HG03159 (cell line): ENCODE data around the gene WNT6.

ENCODE experiments used
- ATAC-seq: cut with Tn5 transposase; IDR thresholded peaks from one replicate; pipeline ENCODE4 v1.9.1; 2021; ENCODE audit warnings: mild to moderate bottlenecking, moderate library complexity; ENCODE audit not compliant: unreplicated experiment

Gene WNT6

DNA sequence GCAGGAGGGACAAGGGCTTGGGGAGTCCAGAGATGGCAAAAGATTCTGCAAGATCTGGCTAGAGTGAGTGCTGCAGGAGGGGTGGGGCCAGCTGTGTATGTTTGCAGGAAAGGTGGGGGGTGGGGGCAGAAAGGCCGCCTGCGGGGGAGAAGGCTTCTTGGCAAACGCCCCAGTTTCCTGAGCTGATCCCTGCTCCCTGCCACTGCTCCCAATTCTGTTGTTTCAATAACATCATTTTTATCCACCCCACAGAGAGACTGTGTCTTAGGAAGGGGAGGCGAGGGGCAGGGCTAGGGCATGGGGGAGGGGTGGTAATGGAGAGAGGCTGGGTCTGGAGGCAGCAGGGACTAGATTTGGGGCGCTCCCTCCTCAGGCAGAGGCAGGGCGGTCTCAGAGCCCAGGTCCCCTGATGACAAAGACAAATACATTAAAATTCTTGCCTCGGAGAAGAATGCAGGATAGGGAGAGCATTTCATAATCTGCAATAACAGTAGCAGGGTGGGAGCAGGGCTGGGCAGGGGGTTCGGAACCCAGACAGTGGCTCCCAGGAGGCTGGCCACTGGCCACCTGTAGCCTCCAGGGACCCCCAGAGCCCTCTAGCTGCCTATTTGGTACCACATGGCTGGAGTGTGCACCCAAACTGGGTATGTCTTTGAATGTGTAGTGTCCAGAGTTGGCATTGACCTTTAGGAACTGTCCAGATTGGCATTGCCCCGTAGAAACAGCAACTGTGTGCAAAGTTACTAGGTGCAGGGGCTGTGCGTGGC is 2.1 kb upstream of the WNT6 start:
- ATAC-seq, result no peak

GRCh38 chr2:218858138-218858445 is 1.5 kb upstream of the WNT6 start:
- ATAC-seq, result no peak

DNA sequence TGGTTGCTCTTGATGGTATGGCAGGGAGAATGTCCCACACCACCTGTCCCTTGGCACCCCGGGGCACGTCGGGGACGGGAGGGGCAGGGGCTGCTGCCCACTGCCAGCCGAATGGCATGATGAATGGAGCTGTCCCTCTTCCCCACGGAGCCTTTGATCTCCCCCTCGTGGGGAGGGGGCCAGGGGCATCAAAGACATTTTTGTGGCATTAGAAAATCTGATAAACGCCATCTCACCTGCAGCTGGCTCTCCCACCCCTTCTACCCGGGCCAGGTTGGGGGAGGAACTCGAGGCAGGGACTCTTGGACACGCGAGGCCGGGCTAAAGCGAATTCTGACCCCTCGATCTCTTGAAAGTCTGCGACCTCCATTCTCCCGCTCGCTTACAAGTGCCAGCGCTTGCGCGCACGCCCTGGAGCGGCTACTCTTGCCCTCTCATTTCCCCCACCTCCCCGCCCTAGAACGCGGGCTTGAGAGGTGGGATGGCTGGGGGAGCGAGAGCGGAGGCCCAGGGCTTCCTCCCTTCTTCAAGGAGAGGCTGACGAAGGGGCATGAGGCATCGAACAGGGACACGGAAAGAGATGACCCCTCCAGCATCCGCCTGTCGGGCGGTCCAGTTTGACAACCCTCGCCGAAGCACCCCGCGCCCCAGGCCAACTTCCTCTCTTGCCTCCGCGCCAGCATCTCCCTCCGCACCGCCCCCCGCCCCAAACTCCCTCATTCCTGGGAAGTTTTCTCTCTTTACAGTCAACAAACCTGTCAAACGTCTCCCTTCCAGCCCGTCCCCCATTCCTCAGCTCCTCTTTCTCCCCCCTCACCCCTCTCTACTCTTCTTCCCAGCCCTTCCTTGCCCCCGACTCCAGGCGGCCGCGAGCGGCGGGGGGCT is 692 bp upstream of the WNT6 start:
- no peak for ATAC-seq

- ATAC-seq, result no peak
These were observed 605 bp downstream of the WNT6 start for GRCh38 chr2:218859988-218860831.

DNA sequence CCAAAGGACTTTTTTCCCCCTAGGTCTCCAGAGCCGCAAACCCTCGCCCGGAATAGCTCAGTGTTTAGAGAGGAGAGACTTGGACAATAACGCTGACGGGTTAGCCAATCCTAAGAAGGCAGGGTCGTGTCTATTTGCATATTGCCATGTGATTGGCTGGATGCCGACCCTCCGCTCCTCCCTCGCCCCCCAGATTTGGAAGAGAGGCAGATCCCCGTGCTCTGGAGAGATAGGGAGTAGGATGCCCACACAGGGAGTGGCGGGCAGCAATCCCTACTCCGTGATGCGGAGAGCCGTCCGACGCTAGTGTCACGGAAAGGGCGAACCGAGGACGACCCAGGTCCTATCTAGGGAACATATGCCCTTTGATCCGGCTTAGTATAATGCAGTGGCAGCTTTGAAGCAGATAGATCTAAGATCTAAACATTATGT is 1.4 kb downstream of the WNT6 start:
- ATAC-seq, result no peak

- ATAC-seq, result no peak
These were observed 2.2 kb downstream of the WNT6 start for GRCh38 chr2:218861645-218862318.

DNA sequence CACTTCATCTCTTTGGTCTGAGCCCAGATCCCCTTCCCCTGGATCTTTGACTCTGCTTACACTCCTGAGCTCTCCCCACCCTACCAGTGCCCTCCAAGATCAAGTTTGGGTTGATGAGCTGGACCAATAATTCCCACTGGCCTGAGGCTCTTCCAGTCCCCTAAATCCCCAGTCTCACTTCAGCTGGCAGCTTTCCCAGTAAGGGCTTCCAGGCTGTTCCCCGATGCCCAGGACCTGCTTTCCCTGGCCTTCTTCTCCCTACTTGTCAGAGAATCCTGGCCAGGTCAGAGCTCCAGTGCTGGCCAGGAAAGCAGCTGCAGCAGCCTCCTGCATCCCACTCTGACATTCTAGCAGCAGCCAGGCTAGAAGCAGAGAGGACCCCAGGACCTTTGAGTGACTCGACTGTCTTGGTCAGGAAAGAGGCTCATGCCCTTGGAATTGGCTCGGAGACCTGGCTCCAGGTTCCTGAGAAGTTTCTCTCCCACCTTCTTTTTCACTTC is 3.5 kb downstream of the WNT6 start:
- no peak for ATAC-seq

DNA sequence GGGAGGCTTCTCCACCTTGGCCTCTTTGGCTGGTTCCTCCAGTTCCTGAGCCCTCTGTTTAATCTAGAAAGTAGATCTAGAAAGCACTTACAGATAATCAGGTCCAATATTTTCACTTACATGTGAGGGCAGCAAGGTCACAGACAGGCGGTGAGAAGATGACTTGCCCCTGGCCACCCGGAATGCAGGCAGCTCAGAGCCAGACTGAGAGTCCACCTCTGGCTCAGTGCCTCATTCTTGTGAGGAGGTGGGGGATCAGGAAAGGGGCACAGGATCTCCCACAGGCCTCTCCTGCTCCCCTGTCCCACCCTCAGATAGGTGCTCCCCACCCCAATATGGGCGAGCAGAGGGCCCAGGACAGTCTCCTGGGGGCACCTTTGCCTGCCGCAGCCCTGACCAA is 5.8 kb downstream of the WNT6 start:
- ATAC-seq, result no peak

DNA sequence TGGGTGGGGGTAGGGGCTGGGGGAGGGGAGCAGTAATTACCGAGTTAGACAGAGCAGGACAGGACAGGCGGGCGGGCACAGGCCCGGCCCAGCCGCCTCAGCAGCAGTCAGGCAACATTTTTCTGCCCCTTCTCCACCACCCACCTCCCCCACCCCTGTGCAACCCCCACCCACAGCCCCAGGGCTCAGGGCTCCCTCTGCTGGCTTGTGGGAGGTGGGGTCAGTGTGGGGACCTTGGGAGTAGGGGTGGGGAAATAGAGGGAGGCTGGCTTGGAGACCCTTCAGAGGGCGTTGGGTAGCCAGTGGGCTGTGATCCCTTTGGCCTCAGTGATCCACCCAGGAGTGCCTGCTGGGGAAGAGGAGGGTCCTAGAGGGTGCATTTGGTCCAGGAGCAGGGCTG is 6.4 kb downstream of the WNT6 start:
- ATAC-seq, result no peak

GRCh38 chr2:218867900-218868299 is 8.3 kb downstream of the WNT6 start:
- ATAC-seq, result no peak

DNA sequence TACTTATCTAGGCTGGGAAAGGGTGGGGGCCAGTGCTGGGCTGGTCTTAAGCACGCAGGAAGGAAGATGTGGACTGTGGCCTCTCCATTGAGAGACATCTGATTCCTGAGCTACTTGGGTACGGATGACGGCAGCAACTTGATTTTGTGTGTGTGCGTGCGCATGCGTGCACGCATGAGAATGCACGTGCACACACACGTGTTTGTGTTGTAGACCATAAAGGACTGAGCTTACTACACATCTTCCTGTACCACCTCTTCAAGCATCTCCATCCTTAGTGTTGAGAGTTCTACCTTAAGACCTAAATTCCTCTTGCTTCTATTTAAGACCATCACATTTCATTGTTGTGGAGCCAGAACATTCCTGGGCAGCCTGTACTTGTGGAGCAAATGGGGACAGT is 9.5 kb downstream of the WNT6 start:
- ATAC-seq, result no peak

- no peak for ATAC-seq
These were observed 11.4 kb downstream of the WNT6 start for GRCh38 chr2:218870984-218871344.

DNA sequence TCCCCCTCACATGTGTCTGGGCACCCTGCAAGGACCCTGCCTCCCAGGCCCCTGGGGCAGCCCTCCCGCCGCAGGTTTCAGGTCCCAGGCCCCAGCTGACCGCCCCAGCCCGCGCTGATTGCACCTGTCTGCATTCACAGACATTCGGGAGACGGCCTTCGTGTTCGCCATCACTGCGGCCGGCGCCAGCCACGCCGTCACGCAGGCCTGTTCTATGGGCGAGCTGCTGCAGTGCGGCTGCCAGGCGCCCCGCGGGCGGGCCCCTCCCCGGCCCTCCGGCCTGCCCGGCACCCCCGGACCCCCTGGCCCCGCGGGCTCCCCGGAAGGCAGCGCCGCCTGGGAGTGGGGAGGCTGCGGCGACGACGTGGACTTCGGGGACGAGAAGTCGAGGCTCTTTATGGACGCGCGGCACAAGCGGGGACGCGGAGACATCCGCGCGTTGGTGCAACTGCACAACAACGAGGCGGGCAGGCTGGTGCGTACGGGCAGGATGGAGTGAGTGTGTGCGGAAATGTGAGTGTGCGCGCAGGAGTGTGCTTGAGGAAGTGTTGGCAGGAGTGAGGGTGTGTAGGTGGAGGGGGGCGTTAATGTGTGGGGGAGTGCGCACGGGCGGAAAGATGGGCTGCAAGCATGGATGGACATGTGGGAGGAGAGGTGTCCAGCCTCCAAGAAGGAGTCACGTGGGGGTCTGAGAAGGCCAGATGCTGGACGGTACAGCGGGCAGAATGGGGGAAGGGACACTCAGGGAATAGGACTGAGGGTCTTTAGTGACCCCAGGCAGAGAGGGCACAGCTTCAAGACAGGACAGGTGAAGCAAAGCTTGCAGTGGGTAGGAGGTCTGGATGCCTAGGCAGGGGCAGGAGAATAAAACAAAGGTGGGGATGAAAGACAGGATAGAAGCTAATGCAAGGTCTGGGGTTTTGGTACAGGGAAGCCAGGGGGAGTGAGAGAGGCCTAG is 12.0 kb downstream of the WNT6 start:
- ATAC-seq, result no peak

DNA sequence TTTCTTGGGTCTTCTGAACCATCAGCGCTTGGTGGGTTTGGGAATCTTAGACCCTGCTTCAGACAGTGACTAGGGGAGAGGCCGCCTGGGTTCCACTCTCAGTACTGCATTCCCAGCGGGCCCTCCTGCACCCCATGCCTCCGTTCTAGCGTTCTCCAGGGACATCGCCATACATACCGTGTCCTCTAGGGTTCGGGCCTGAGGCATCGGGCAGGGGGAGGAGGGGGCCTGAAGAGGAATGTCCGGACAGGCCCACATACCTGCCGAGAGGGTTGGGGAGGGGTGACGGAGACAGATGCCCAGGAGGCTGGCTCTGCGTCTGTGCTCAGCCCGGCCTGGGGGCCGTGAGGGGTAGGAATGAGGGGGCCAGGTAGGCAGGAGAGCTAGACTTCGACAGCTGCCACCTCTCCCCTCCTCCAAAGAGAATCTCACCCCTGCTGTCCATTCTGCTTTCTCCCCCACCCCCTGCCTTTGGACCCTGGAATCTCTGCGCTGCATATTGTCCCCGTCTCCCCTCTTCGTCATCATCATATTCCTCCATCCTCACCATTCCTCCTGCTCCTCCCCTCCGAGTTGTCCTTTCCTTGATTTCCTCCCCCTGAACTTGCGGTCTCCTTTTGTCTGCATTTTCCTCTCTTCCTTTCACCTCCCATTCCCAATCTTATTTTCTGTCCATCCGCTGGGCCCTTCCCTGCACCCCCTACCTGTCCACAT is 13.2 kb downstream of the WNT6 start:
- no peak for ATAC-seq

DNA sequence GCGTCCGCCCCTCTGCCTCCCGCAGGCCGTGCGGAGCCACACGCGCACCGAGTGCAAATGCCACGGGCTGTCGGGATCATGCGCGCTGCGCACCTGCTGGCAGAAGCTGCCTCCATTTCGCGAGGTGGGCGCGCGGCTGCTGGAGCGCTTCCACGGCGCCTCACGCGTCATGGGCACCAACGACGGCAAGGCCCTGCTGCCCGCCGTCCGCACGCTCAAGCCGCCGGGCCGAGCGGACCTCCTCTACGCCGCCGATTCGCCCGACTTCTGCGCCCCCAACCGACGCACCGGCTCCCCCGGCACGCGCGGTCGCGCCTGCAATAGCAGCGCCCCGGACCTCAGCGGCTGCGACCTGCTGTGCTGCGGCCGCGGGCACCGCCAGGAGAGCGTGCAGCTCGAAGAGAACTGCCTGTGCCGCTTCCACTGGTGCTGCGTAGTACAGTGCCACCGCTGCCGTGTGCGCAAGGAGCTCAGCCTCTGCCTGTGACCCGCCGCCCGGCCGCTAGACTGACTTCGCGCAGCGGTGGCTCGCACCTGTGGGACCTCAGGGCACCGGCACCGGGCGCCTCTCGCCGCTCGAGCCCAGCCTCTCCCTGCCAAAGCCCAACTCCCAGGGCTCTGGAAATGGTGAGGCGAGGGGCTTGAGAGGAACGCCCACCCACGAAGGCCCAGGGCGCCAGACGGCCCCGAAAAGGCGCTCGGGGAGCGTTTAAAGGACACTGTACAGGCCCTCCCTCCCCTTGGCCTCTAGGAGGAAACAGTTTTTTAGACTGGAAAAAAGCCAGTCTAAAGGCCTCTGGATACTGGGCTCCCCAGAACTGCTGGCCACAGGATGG is 14.0 kb downstream of the WNT6 start:
- ATAC-seq, result no peak

DNA sequence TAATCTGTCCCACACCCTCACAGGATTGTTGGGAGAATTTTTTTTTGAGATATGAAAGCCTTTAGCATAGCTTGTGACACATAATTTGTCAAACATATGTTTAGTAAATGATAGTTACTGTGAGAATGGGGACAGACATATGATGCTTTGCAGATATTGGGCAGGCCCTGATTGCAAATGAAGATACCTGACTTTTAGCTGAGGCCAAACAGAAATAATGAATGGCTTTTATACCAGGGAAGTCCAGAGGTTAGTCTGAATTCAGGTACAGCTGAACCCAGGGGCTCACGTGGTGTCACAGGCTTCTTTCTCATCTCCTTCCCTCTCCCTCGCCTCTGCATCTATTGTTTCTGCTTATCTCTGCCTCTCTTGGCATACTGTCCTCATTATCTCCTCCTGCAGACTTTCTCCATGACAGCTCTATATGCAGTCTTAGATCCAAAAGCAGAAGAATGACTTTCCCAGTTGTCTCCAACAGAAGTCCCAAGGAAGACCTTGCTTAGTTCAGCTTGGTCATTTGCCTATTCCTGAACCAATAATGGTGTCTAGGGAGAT is 16.2 kb downstream of the WNT6 start:
- ATAC-seq, result no peak

- no peak for ATAC-seq
These were observed 17.1 kb downstream of the WNT6 start for GRCh38 chr2:218876562-218877219.
